ENCODE measurements around the gene UBL7.

The UBL7 gene

GRCh38 chr15:74418575-74419338, 42.2 kb downstream of the UBL7 start:
- no peak for DNase-seq (ENCODE audit: low read depth)
- no peak for TF ChIP-seq CTCF (IDR thresholded peaks at IDR 0.05; ENCODE audit: control insufficient read depth, insufficient read depth, low read depth, low read length, missing control alignments)
- no peak overlapping the region for H3K4me3 ChIP-seq (ENCODE audit: control insufficient read depth, low read depth, low read length)

- DNase-seq (ENCODE audit: low read depth) = no peak
- H3K4me3 ChIP-seq (ENCODE audit: control insufficient read depth, low read depth, low read length) = no peak overlapping the region
- no peak for TF ChIP-seq CTCF (IDR thresholded peaks at IDR 0.05; ENCODE audit: control insufficient read depth, insufficient read depth, low read depth, low read length, missing control alignments)
These were observed 43.3 kb downstream of the UBL7 start for GRCh38 chr15:74417670-74418069.

GRCh38 chr15:74417225-74417624, 43.7 kb downstream of the UBL7 start:
- no peak overlapping the region for H3K4me3 ChIP-seq (ENCODE audit: control insufficient read depth, low read depth, low read length)
- no peak for TF ChIP-seq CTCF (IDR thresholded peaks at IDR 0.05; ENCODE audit: control insufficient read depth, insufficient read depth, low read depth, low read length, missing control alignments)
- DNase-seq (ENCODE audit: low read depth) = no peak

- H3K4me3 ChIP-seq (ENCODE audit: control insufficient read depth, low read depth, low read length) = no peak overlapping the region
- no peak for DNase-seq (ENCODE audit: low read depth)
- TF ChIP-seq CTCF (IDR thresholded peaks at IDR 0.05; ENCODE audit: control insufficient read depth, insufficient read depth, low read depth, low read length, missing control alignments) = no peak
These were observed 44.7 kb downstream of the UBL7 start for GRCh38 chr15:74415966-74416916.

- no peak for TF ChIP-seq CTCF (IDR thresholded peaks at IDR 0.05; ENCODE audit: control insufficient read depth, insufficient read depth, low read depth, low read length, missing control alignments)
- no peak for DNase-seq (ENCODE audit: low read depth)
- no peak overlapping the region for H3K4me3 ChIP-seq (ENCODE audit: control insufficient read depth, low read depth, low read length)
These were observed 46.2 kb downstream of the UBL7 start for GRCh38 chr15:74414603-74415338.

GRCh38 chr15:74414081-74414580, 46.8 kb downstream of the UBL7 start:
- no peak for TF ChIP-seq CTCF (IDR thresholded peaks at IDR 0.05; ENCODE audit: control insufficient read depth, insufficient read depth, low read depth, low read length, missing control alignments)
- H3K4me3 ChIP-seq (ENCODE audit: control insufficient read depth, low read depth, low read length) = no peak overlapping the region
- DNase-seq (ENCODE audit: low read depth) = no peak
